ENCODE results near the gene SLC4A4.

DNA sequence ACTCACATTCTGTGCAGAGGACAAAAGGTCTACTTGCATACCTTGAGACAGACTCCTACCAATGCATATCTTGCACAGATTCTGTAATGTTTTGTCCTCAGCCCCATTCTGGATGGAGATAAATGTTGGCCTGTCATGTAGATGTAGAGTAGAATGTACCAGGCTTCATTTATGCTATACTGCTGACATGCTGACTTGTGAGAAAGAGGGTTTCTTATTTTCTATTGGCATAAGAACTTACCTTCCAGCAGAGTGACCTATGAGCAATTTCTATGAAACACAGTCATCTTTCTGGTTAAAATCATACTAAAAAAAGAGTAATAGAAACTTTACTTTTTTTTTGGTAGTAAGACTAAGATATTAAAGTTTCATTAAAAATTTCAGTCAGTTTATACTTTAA lies 17.2 kb downstream of the SLC4A4 start:
- no peak for TF ChIP-seq POLR2A (IDR thresholded peaks at IDR 0.05; ENCODE audit: low read length)
- no peak for TF ChIP-seq GATA1 (IDR thresholded peaks at IDR 0.05; ENCODE audit: low read depth, low read length)

Data from erythroblast (primary cell).